GM12878 (cell line): ENCODE results near the gene NFATC2. TPM values are rescaled to one million over a fixed set of nuclear protein-coding genes. Genes with fewer than 3 reads are reported as not detected.

ENCODE experiments used
- ATAC-seq: fragments of 200-7000 bp; cut with Tn5 transposase; 3 replicates; pipeline ENCODE4 v1.9.1; 2020; ENCODE audit warnings: mild to moderate bottlenecking, moderate library complexity
- BruUV-seq: library from RNA; stranded (reverse); fragments of 400-500 nt; replicated peaks from 2 replicates; lab custom pipeline; 2021; lab: Mats Ljungman, UMichigan
- CTCF ChIA-PET: fragments of 300-600 bp; sonication (Branson Sonifier 250); formaldehyde crosslinking; extraction: SDS; loops from one replicate; lab custom pipeline; 2021; ENCODE audit warnings: inconsistent platforms; lab: Yijun Ruan, JAX
- POLR2A ChIA-PET: fragments of 350-600 bp; formaldehyde crosslinking; extraction: SDS; loops from one replicate; lab custom pipeline; 2021; ENCODE audit warnings: inconsistent platforms; lab: Charles Lee
- RAD21 ChIA-PET: fragments of 300-600 bp; sonication (Branson Sonifier 250); formaldehyde crosslinking; loops from one replicate; lab custom pipeline; 2023; ENCODE audit warnings: antibody characterized with exemption; ENCODE audit not compliant: unreplicated experiment; lab: Charles Lee
- SMC1A ChIA-PET: fragments of 300-600 bp; sonication (Branson Sonifier 250); formaldehyde crosslinking; loops from one replicate; lab custom pipeline; 2023; ENCODE audit not compliant: unreplicated experiment, uncharacterized antibody; lab: Charles Lee
- DNase-seq: peaks from one replicate; pipeline ENCODE4 v3.0.0-alpha.2; 2011; ENCODE audit warnings: low read depth, low spot score
- FAIRE-seq: peaks from 3 replicates; lab custom pipeline; 2011; peaks lifted over from hg19 to GRCh38; lab: Jason Lieb, UNC
- H2AFZ ChIP-seq: 2 replicates; pipeline ENCODE4 v1.6.0; 2011; ENCODE audit warnings: low read depth, low read length, control low read depth; ENCODE audit not compliant: control insufficient read depth
- H3K27ac ChIP-seq: 2 replicates; pipeline ENCODE4 v1.5.1; 2011; ENCODE audit warnings: control low read depth; ENCODE audit not compliant: control insufficient read depth, insufficient read depth
- H3K27me3 ChIP-seq, 2 experiments: replicated peaks in 1 of 2; 2 replicates each; pipeline versions ENCODE4 v1.6.0 to v1.6.1; 2011; ENCODE audit warnings: low read length in 1 of 2; ENCODE audit not compliant: control insufficient read depth in 2 of 2, insufficient read depth in 2 of 2
- H3K36me3 ChIP-seq, 2 experiments: 2 replicates each; pipeline ENCODE4 v1.5.1; 2011; ENCODE audit warnings: low read length in 1 of 2; ENCODE audit not compliant: control insufficient read depth in 2 of 2, insufficient read depth in 2 of 2
- H3K4me1 ChIP-seq: 2 replicates; pipeline ENCODE4 v1.6.1; 2011; ENCODE audit warnings: mild to moderate bottlenecking, low read length, moderate library complexity, mixed read lengths; ENCODE audit not compliant: control insufficient read depth, insufficient read depth
- H3K4me2 ChIP-seq: 2 replicates; pipeline ENCODE4 v1.6.0; 2011; ENCODE audit warnings: control low read depth; ENCODE audit not compliant: control insufficient read depth, insufficient read depth
- H3K4me3 ChIP-seq: fragments of 200-600 bp; sonication (generic); 2 replicates; pipeline ENCODE4 v1.5.1; 2016
- H3K79me2 ChIP-seq: 2 replicates; pipeline ENCODE4 v1.6.0; 2011; ENCODE audit warnings: low read length; ENCODE audit not compliant: control insufficient read depth, insufficient read depth
- H3K9ac ChIP-seq: 2 replicates; pipeline ENCODE4 v1.8.0; 2011; ENCODE audit warnings: low read length, control low read depth, mixed read lengths; ENCODE audit not compliant: control insufficient read depth, insufficient read depth
- H3K9me3 ChIP-seq: replicated peaks from 3 replicates; pipeline ENCODE4 v1.5.1; 2011; ENCODE audit warnings: mild to moderate bottlenecking, low read length; ENCODE audit not compliant: control insufficient read depth, insufficient read depth
- H4K20me1 ChIP-seq: 2 replicates; pipeline ENCODE4 v1.6.0; 2011; ENCODE audit not compliant: control insufficient read depth, insufficient read depth
- CBFB ChIP-seq: IDR thresholded peaks from 2 replicates; pipeline ENCODE4 v1.6.1; 2016; ENCODE audit warnings: antibody characterized with exemption, low read depth
- IRF4 ChIP-seq: IDR thresholded peaks from 2 replicates; pipeline ENCODE4 v1.6.1; 2011; ENCODE audit warnings: low read depth, low read length
- POLR2A ChIP-seq: IDR thresholded peaks from 2 replicates; pipeline ENCODE4 v1.6.1; 2011; ENCODE audit warnings: low read depth, mild to moderate bottlenecking, low read length
- RELA ChIP-seq: fragments of 450-650 bp; IDR thresholded peaks from 2 replicates; pipeline ENCODE4 v1.8.0; 2014; ENCODE audit warnings: borderline replicate concordance; ENCODE audit not compliant: partially characterized antibody
- SP1 ChIP-seq: IDR thresholded peaks from one replicate; pipeline ENCODE4 v1.6.1; 2011; ENCODE audit warnings: low read depth, low read length
- SRF ChIP-seq, 2 experiments: IDR thresholded peaks; 2 replicates each; pipeline ENCODE4 v1.6.1; 2011; ENCODE audit warnings: low read depth in 2 of 2, low read length in 2 of 2, mild to moderate bottlenecking in 1 of 2, moderate library complexity in 1 of 2
- ZZZ3 ChIP-seq: IDR thresholded peaks from 2 replicates; pipeline ENCODE4 v1.6.1; 2011; ENCODE audit warnings: low read depth; ENCODE audit not compliant: control insufficient read depth, insufficient read length
- WGBS: methylation state at CpG from one replicate; pipeline ENCODE4 v1.1.6; 2016; ENCODE audit warnings: low lambda C conversion rate; ENCODE audit not compliant: insufficient replicate concordance, insufficient coverage; ENCODE audit errors: missing lambda C conversion rate; 5-methylcytosine and 5-hydroxymethylcytosine counted together
- in situ Hi-C: fragments of 300-500 bp; cut with MboI; formaldehyde crosslinking; loops from 9 replicates; pipeline ENCODE4 v1.14.3; 2018; ENCODE audit warnings: mixed read lengths
- intact Hi-C: fragments of 100-400 bp; cut with micrococcal nuclease; formaldehyde crosslinking; loops from one replicate; pipeline ENCODE4 v1.14.2; 2022; ENCODE audit not compliant: unreplicated experiment
- polyA plus RNA-seq, 11 experiments: library from polyadenylated mRNA; depleted of rRNA in 4 of 11; unstranded in 6 of 11; stranded (reverse) in 5 of 11; fragments of >200 nt; fragmentation: Nextera tagmentation in 4 of 11; fragmentation: Illumina TruSeq in 1 of 11; extraction: Ambion mirVana in 4 of 11; extraction: Trizol in 1 of 11; gene quantifications; 1 replicate in 1 of 11; 2 replicates in 10 of 11; pipeline versions ENCODE4 v1.2.1 to v1.2.3, GENCODE V29; 2011 to 2016; ENCODE audit warnings: inconsistent platforms in 2 of 11, missing spikeins in 2 of 11, low read depth in 1 of 11
- total RNA-seq, 4 experiments: library from RNA; depleted of rRNA in 3 of 4; stranded (reverse); fragments of >200 nt in 3 of 4; fragmentation: Illumina TruSeq in 1 of 4; extraction: Trizol in 1 of 4; gene quantifications; 2 replicates each; pipeline versions ENCODE4 v1.2.1 to v1.2.3, GENCODE V29; 2013 to 2021
- TF ChIP-seq, protein P1 (sequence below): fragments of 450-650 bp; formaldehyde crosslinking; IDR thresholded peaks from 2 replicates; pipeline ENCODE4 v1.4.0; 2022; ENCODE audit warnings: mild to moderate bottlenecking, moderate library complexity
- TF ChIP-seq, protein P2 (sequence below): IDR thresholded peaks from 2 replicates; pipeline ENCODE4 v1.6.1; 2012; ENCODE audit warnings: mild to moderate bottlenecking, low read depth, low read length

Gene NFATC2
- total and polyA plus RNA-seq, 10 of the 15 experiments (the other 5 are each of a cell fraction or from before 2014, with no cell fraction given), result 3.3 to 20.0 (median 7.3) TPM

DNA sequence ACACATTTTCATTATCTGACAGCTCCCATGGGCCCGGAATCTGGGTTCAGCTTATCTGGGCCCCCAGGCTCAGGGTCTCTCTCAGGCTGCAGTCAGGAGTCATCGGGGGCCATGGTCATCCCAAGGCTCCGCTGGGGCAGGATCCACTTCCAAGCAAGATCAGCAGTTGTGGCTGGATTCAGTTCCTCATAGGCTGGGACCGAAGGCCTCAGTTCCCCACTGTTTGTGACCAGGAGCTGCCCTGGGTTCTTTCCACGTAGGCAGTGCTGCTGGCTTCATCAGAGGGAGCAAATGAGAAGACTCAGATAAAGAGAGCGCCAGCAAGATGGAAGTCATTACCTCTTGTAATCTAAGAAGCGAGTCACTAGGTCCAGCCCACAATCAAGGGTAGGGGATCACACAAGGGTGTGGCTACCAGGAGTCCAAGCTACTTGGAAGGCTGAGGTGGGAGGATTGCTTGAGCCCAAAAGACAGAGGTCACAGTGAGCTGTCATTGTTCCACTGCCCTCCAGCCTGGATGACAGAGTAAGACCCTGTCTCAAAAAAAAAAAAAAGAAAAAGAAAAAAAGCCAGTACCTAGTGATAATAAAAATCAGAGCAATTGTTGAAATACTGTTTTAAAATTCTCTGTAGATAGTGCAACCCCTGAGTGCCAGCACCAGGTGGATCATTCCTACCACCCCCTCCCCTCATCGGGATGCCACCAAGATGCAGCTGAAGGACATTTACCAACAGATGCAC is 162.7 kb downstream of the NFATC2 start:
- BruUV-seq, result no TSS peak
- ChIA-PET POLR2A (no interaction called here), RAD21 (interaction anchor here (0.6 to 2.3 kb wide), 3 partner anchors 24 to 244 kb away, joined by 3 to 5 read pairs (median 5); no protein-coding TSS in a partner anchor), SMC1A (interaction anchor here (0.6 to 1.9 kb wide), 10 partner anchors 10 to 243 kb away, joined by 3 to 6 read pairs (median 4); no protein-coding TSS in a partner anchor), CTCF (interaction anchor here (0.7 to 3.0 kb wide), 6 partner anchors 10 to 243 kb away, joined by 3 to 28 read pairs (median 4); no protein-coding TSS in a partner anchor)
- no peak for TF ChIP-seq SP1
- TF ChIP-seq SRF (IDR thresholded peaks at IDR 0.05; ENCODE audit: low read depth in 2 of 2, low read length in 2 of 2), result no peak
- TF ChIP-seq, protein P1, sequence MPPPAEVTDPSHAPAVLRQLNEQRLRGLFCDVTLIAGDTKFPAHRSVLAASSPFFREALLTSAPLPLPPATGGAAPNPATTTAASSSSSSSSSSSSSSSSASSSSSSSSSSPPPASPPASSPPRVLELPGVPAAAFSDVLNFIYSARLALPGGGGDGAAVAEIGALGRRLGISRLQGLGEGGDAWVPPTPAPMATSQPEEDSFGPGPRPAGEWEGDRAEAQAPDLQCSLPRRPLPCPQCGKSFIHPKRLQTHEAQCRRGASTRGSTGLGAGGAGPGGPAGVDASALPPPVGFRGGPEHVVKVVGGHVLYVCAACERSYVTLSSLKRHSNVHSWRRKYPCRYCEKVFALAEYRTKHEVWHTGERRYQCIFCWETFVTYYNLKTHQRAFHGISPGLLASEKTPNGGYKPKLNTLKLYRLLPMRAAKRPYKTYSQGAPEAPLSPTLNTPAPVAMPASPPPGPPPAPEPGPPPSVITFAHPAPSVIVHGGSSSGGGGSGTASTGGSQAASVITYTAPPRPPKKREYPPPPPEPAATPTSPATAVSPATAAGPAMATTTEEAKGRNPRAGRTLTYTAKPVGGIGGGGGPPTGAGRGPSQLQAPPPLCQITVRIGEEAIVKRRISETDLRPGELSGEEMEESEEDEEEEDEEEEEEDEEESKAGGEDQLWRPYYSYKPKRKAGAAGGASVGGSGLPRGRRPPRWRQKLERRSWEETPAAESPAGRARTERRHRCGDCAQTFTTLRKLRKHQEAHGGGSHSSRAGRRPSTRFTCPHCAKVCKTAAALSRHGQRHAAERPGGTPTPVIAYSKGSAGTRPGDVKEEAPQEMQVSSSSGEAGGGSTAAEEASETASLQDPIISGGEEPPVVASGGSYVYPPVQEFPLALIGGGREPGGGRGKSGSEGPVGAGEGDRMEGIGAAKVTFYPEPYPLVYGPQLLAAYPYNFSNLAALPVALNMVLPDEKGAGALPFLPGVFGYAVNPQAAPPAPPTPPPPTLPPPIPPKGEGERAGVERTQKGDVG (CRISPR knock-in tag), result no peak
- TF ChIP-seq RELA, result no peak
- no peak for TF ChIP-seq ZZZ3
- TF ChIP-seq CBFB, result no peak
- TF ChIP-seq, protein P2, sequence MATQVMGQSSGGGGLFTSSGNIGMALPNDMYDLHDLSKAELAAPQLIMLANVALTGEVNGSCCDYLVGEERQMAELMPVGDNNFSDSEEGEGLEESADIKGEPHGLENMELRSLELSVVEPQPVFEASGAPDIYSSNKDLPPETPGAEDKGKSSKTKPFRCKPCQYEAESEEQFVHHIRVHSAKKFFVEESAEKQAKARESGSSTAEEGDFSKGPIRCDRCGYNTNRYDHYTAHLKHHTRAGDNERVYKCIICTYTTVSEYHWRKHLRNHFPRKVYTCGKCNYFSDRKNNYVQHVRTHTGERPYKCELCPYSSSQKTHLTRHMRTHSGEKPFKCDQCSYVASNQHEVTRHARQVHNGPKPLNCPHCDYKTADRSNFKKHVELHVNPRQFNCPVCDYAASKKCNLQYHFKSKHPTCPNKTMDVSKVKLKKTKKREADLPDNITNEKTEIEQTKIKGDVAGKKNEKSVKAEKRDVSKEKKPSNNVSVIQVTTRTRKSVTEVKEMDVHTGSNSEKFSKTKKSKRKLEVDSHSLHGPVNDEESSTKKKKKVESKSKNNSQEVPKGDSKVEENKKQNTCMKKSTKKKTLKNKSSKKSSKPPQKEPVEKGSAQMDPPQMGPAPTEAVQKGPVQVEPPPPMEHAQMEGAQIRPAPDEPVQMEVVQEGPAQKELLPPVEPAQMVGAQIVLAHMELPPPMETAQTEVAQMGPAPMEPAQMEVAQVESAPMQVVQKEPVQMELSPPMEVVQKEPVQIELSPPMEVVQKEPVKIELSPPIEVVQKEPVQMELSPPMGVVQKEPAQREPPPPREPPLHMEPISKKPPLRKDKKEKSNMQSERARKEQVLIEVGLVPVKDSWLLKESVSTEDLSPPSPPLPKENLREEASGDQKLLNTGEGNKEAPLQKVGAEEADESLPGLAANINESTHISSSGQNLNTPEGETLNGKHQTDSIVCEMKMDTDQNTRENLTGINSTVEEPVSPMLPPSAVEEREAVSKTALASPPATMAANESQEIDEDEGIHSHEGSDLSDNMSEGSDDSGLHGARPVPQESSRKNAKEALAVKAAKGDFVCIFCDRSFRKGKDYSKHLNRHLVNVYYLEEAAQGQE, result no peak
- no peak for TF ChIP-seq POLR2A
- TF ChIP-seq IRF4, result no peak
- H3K9me3 ChIP-seq, result no peaks in the 10 kb centered on the region
- H4K20me1 ChIP-seq, result no peaks in the 10 kb centered on the region
- H2AFZ ChIP-seq, result no peak overlapping the region
- no peak overlapping the region for H3K4me3 ChIP-seq
- no peaks in the 10 kb centered on the region for H3K79me2 ChIP-seq
- H3K9ac ChIP-seq, result no peak overlapping the region
- intact Hi-C loops (loop anchor here (5.0 kb wide), 1 partner anchor 163 kb away; the partner anchor contains the start of gene NFATC2), in situ Hi-C loops (no loop called here)
- DNase-seq (no peak), FAIRE-seq (peak; percentile 13), ATAC-seq (no peak)
- H3K27ac ChIP-seq, result no peak overlapping the region
- H3K4me1 ChIP-seq, result peaks cover 16% of the 10 kb centered on the region
- H3K27me3 ChIP-seq, result no peaks in the 10 kb centered on the region
- H3K4me2 ChIP-seq, result peak overlapping the region; percentile 50; the same call in 1 of the 2 replicates
- 70% methylated on average over 8 of the region's 8 CpGs for WGBS
- H3K36me3 ChIP-seq, result no peaks in the 10 kb centered on the region
